GM18873 (cell line): ENCODE measurements around the gene TELO2.

Experiments
- ATAC-seq: cut with Tn5 transposase; IDR thresholded peaks from one replicate; pipeline ENCODE4 v1.9.1; 2021; ENCODE audit warnings: mild to moderate bottlenecking, moderate library complexity, moderate number of reproducible peaks; ENCODE audit not compliant: unreplicated experiment, low FRiP score

TELO2 gene

GRCh38 chr16:1548727-1549126, 55.6 kb downstream of the TELO2 start:
- ATAC-seq = no peak

GRCh38 chr16:1550069-1550468, 56.9 kb downstream of the TELO2 start:
- no peak for ATAC-seq

GRCh38 chr16:1550696-1551095, 57.5 kb downstream of the TELO2 start:
- ATAC-seq = no peak

- no peak for ATAC-seq
Measured at GRCh38 chr16:1551166-1551565, 58.0 kb downstream of the TELO2 start.

GRCh38 chr16:1552129-1552528, 59.0 kb downstream of the TELO2 start:
- ATAC-seq = no peak

DNA sequence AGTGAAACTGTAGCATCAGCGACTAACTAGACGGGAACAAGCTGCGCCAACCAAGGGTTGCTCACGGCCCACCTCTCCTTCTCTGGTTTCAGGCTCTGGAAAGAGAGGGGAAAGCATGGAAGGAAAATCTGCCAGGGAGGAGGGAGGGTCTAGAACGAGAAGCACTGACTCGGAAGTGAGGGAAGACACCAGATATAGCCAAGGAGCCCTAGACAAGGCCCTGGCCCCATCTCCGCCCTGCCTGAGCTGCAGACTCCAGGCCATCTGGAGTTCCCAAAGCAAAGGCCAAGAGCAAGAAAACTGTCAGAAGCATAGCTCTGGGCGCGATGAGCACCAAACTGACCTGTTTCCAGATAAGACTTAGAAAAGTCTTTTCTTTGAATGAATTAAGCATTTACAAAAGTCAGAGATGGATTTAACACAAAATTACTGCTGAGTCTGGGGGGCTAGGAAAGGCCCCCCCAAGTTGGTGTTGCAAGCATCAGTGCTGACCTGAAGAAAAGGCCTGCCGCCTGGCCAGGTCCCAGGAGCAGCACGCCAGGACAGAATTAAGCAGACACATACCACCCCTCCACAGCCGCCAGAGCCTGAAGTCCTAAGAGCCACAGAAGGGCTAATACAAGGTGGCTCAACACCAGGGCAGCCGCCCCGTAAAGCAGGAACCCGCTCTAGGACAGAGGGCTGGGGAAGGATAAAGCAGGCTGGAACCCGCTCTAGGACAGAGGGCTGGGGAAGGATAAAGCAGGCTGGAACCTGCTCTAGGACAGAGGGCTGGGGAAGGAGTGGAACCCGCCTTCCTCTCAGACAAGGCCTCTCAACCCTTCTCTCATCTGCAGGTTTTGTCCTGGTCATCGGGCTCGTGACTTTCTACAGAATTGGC, 61.0 kb downstream of the TELO2 start:
- ATAC-seq = no peak

DNA sequence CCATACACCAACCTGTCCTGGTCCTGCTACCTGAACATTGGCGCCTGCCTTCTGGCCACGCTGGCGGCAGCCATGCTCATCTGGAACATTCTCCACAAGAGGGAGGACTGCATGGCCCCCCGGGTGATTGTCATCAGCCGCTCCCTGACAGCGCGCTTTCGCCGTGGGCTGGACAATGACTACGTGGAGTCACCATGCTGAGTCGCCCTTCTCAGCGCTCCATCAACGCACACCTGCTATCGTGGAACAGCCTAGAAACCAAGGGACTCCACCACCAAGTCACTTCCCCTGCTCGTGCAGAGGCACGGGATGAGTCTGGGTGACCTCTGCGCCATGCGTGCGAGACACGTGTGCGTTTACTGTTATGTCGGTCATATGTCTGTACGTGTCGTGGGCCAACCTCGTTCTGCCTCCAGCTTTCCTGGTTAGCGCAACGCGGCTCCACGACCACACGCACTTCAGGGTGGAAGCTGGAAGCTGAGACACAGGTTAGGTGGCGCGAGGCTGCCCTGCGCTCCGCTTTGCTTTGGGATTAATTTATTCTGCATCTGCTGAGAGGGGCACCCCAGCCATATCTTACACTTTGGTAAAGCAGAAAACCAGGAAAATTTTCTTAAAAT, 61.8 kb downstream of the TELO2 start:
- no peak for ATAC-seq

GRCh38 chr16:1556254-1556653, 63.1 kb downstream of the TELO2 start:
- ATAC-seq = no peak

GRCh38 chr16:1557074-1557473, 63.9 kb downstream of the TELO2 start:
- ATAC-seq = no peak

- no peak for ATAC-seq
Measured at GRCh38 chr16:1557576-1557975, 64.4 kb downstream of the TELO2 start.

- no peak for ATAC-seq
Measured at GRCh38 chr16:1559446-1559975, 66.4 kb downstream of the TELO2 start.
